NAMALWA (cell line): ENCODE data around the gene KYNU.
"Not testable (repeated sequence)": the region's sequence is repeated elsewhere in the genome, so short reads cannot be mapped to it uniquely, and the experiment has no call there.

Experiments used
- DNase-seq: peaks from one replicate; pipeline ENCODE4 v3.0.0-alpha.2; 2015; ENCODE audit warnings: low spot score

The KYNU gene

DNA sequence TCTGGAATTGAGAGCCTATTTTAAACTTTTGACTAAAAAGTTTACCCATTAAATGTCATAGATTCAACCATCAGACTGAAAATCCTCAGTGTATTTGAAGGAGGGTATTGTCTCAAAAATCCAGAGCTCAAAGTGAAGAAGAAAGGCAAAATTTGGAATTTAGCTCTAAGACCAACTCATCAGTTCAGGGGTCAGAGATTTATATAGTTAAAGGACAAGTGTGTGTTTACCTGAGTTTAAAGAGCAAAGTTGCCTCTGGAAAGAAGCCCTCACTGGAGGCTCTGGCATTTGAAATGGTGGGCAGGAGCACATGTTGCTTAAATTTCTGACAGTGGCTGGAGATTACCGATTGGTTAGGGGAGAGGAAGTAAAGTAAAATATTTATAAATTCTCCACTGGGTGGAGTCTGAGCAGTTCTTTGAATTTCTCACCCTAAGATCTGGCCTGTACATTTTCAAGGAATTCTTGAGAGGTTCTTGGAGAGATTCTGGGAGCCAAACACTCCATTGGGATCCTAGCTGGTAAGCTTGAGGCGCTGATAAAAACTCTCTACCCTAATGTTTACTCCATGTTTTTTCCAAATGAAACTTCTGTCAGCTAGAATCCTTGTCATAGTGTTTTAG is at the start of gene KYNU:
Gene KYNU (plus strand): TSS at position 449 of the 623 bp plus-strand sequence. CDS start 7,704 bp downstream, outside the sequence.
- DNase-seq, result peak; percentile 78

- DNase-seq, result no peak
Measured at GRCh38 chr2:142834021-142834420, 43.4 kb upstream of the KYNU start.

GRCh38 chr2:142840436-142840835 is 37.0 kb upstream of the KYNU start:
- DNase-seq, result no peak

DNA sequence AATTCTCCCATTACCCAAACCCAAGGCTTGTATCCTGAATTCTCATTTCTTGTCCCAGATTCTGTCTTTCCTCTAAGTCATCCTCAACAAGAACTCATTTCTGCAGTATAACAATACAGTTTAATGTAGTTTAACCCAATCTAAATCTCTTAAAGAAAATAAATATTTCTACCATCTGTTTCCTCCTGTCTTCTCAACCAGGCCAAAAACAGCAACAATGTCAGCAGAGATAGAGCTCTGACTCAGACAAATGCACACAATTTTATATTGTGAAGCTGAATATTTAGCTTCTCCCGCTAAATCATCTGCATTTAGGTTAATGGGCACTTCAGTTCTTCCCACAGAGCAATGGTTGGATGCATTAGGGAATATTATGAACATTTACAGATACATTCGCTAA is 35.7 kb upstream of the KYNU start:
- no peak for DNase-seq

DNA sequence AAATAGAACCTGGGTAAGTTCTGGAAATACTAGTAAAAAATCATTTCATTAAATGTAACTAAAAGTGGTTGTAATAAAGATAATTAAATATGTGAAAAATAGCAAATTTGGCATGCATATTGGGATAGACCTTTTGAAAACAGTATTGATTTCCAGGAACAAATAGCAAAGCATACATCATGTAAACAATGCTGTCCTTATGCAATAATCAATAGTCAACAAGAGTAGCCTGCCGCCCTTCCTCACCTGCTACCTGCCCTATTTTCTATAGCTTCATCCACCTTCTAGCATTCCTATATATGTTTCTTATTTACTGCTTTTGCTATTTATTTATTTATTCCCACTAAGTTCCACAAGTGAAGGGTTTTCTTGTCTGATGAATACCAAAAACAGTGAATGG is 35.1 kb upstream of the KYNU start:
- no peak for DNase-seq

DNA sequence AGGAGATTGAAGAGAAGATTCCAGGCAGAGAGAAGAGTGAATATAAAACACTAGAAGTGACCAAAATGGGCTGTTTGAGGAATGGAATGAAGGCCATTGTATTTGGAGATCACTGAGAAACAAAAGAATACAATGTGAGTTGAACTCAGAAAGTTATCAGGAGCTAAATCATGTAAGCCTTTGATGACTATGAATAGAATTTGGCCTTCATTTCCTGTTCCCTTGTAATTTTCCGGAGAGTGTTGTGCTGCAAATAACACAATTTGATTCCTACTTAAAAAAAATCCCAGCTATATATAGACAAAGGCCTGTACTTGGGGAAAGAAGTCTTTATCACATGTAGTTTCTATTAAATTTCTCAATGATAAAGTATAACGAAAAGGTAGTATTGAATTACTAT is 33.7 kb upstream of the KYNU start:
- DNase-seq, result no peak

DNA sequence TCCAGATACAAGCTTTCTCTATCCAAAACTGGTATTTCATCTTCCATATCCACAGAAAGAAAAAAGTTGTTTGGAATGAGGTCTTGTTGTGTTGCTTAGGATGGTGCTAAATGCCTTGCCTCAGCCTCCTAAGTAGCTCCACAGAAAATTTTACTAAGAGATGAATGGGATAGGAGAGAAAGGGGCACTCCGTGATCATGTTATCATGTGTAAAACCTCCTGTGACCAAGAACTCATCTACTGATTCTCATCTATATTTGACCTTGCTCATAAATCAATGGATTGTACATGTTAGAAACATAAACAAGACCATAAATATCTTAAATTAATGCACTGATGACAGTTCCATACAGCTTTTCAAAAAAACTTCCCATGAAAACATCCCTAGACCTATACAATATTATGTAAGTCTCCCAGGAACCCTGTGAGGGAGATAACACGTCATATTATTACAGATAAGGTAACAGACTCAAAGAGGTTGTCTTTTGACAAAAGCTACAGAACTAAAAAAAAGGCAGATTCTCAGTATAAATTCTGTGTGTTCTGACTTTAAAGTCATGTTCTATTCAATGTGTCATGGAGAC is 29.3 kb upstream of the KYNU start:
- DNase-seq, result no peak

DNA sequence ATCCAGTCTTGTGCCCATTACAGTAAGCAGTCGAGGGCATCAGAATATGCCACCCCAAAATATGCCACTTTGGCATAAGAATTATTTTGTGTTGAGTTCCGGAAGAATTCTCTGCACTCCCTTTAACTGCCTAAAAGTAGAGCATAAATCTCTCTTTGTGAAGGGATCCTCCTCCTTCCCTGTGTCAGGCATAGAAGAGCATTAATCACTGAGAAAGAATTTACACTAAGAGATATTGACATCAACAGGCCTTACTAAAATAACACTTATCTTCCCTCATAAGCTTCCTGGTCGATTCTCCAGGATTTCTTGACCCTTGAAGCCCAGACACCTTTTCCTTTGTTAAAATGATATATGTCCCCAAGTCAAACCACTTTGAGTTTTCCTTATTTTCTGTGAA is 27.6 kb upstream of the KYNU start:
- DNase-seq, result no peak

GRCh38 chr2:142853912-142854311 is 23.6 kb upstream of the KYNU start:
- DNase-seq, result no peak

GRCh38 chr2:142857256-142858164 is 20.0 kb upstream of the KYNU start:
- no peak for DNase-seq

DNA sequence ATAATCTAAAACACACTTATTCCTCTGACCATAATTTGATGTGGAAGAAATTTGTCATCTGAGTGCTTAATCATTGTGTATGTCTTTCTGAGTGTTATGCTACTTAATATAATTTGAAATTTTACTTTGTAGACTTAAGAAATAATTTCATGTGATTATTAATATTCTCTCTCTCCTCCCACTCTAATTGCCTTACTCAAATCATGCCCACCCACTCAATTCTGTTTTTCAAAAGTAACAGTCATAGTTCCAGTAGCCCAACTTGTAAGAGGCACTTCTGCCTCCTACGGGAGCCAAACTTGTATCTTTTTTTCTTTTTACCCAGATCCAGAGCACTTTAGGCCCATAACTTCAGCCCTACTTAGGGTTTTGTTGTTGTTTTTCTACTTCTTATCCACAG is 18.5 kb upstream of the KYNU start:
- no peak for DNase-seq

GRCh38 chr2:142862299-142862698 is 15.2 kb upstream of the KYNU start:
- DNase-seq, result no peak

- no peak for DNase-seq
Measured at GRCh38 chr2:142862847-142863246, 14.6 kb upstream of the KYNU start.

- no peak for DNase-seq
Measured at GRCh38 chr2:142863485-142863961, 13.9 kb upstream of the KYNU start.

GRCh38 chr2:142864605-142865004 is 12.9 kb upstream of the KYNU start:
- DNase-seq, result not testable (repeated sequence)

DNA sequence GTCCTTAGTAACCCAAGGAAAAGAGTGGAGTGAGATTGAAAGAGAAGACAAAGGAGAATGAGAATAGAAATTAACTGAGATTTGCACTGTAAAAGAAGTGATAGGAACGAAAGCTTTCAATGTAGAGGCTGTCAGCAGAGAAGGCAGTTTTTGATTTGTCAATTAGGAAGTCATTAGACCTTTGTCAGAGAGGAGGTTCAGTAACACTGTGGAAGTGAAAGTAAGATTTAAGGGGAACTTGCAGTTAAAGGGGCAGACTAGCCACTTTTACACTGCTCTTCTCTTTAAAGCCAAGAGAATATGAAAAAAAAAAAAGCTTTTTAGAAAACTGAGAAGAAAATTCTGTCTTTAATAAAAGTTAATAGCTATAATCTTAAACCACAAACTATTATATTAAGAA is 11.5 kb upstream of the KYNU start:
- DNase-seq, result peak; percentile 78

- DNase-seq, result no peak
Measured at GRCh38 chr2:142866426-142866825, 11.0 kb upstream of the KYNU start.

DNA sequence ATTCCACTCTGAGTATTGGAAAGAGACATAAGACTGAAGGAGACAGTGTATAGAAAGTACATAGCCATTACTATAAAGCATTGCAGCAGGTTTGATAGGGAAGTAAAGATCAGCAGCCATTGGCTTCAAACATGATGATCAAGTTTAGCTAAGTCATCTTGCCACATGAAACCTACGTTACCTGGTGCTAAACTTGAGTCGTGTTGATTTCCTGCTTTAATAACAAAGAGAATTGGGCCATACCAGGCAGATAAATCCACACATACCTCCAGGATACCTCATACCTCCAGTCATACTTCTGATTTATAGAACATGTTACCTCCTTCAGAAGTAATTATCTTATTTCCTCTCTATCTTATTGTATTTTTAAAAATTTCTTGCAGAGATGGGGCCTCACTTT is 10.3 kb upstream of the KYNU start:
- DNase-seq, result no peak

GRCh38 chr2:142868229-142868762 is 9.2 kb upstream of the KYNU start:
- no peak for DNase-seq

GRCh38 chr2:142869065-142869460 is 8.4 kb upstream of the KYNU start:
- not testable (repeated sequence) for DNase-seq

DNA sequence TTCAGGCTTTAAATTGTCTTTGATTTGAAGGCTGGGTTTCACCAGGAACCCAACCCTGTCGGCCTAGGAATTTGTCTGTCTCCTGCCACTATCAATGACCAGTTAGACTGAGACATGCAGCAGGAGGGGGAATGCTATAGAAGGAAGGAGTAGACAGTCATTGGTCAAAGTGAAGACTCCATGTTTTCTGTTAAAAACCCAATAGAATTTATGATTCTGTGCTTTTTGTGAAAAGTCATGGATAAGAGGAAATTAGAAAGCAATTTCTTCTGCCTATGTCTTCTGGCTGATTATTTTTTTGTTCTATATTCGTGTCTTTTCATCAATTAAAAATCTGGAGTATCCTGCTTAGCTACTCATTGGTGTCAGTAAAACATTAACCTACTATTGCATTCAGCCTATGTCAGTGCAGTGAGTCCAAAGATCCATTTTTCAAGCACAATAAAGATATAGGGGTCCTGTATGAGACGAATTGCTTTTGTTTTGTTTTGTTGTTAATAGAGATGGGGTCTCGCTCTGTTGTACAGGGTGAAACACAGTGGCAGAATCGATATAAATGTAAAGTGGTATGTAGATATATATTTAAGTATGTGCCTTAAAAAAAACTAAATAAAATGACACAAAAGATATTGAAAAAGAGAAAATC is 7.9 kb upstream of the KYNU start:
- DNase-seq, result no peak

- DNase-seq, result no peak
Measured at GRCh38 chr2:142870526-142870925, 6.9 kb upstream of the KYNU start.
